ENCODE data around the gene GASK1A.

The GASK1A gene

DNA sequence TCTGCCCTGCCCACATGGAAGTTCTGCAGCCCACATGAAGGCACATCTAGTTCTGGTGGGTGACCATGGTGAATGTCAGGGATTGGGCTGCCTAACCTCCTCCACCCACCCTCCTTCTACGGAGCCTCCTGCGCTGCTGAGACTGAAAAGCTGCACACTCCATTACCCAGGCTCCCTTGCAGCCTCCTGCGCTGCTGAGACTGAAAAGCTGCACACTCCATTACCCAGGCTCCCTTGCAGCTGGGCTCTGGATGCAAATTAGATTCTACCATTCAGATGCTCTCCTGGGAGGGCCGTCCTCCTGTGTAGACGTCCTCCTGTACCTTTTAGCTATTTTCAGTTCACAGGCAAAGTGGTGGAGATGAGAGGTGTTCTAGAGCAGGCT, 94.7 kb downstream of the GASK1A start:
- ChIA-PET POLR2A (no interaction called here), CTCF (no interaction called here)
- no peak for DNase-seq (ENCODE audit: low read depth, low spot score)
- H3K4me3 ChIP-seq (ENCODE audit: low read depth, low read length) = no peak overlapping the region
- TF ChIP-seq, protein P1, sequence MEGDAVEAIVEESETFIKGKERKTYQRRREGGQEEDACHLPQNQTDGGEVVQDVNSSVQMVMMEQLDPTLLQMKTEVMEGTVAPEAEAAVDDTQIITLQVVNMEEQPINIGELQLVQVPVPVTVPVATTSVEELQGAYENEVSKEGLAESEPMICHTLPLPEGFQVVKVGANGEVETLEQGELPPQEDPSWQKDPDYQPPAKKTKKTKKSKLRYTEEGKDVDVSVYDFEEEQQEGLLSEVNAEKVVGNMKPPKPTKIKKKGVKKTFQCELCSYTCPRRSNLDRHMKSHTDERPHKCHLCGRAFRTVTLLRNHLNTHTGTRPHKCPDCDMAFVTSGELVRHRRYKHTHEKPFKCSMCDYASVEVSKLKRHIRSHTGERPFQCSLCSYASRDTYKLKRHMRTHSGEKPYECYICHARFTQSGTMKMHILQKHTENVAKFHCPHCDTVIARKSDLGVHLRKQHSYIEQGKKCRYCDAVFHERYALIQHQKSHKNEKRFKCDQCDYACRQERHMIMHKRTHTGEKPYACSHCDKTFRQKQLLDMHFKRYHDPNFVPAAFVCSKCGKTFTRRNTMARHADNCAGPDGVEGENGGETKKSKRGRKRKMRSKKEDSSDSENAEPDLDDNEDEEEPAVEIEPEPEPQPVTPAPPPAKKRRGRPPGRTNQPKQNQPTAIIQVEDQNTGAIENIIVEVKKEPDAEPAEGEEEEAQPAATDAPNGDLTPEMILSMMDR (IDR thresholded peaks at IDR 0.05; ENCODE audit: insufficient read depth, low read length, missing control alignments) = no peak

DNA sequence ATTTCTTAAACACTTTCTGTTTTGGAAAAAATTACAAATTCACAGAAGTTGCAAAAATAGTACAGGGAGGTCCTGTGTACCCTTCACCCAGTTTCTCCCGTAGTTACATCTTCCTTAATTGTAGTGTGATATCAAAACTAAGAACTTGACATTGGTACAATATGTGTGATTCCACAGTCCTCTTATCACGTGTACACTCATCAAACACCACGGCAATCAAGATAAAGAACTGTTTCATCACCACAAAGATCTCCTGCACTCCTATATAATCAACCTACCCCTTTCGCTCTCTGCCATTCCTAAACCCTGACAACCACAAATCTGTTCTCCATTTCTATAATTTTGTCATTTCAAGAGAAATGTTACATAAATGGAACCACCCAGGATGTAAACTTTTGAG, 95.4 kb downstream of the GASK1A start:
- CTCF ChIA-PET = no interaction called here
- TF ChIP-seq, protein P1 (IDR thresholded peaks at IDR 0.05; ENCODE audit: insufficient read depth, low read length, missing control alignments) = no peak
- no peak overlapping the region for H3K4me3 ChIP-seq (ENCODE audit: low read depth, low read length)
- POLR2A ChIA-PET = no interaction called here
- DNase-seq (ENCODE audit: low read depth, low spot score) = no peak

DNA sequence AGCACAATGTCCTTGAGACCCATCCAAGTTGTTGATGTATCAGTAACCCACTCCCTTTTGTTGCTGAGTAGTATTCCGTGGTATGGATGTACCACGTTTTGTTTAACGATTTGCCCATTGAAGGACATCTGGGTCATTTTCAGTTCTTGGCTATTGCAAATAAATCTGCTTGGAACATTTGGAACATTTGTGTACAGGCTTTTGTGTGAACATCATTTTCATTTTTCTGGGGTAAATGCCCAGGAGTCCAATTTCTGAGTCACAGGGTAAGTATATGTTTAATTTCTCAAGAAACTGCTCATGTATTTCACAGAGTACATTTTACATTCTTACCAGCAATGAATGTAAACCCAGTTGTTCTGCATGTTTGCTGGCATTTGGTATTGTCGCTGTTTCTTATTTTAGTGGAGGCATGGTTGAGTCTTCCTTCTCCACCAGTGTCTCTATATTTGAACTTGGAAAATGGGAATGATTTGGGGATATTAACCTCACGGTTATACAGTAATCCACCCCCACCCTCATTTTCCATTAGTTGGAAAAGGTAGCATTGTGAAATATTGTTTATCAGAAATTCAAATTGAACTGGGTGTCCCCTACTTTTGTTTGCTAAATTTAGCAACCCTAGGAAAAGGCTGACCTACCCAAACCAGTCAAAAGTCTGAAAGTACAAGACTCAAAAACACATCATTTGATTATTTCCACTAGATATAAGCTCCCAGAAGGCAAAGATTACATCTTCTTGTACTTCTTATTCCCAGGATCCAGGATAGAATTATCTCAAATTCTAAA, 96.0 kb downstream of the GASK1A start:
- no peak for DNase-seq (ENCODE audit: low read depth, low spot score)
- ChIA-PET CTCF (no interaction called here), POLR2A (no interaction called here)
- no peak overlapping the region for H3K4me3 ChIP-seq (ENCODE audit: low read depth, low read length)
- TF ChIP-seq, protein P1 (IDR thresholded peaks at IDR 0.05; ENCODE audit: insufficient read depth, low read length, missing control alignments) = no peak

DNA sequence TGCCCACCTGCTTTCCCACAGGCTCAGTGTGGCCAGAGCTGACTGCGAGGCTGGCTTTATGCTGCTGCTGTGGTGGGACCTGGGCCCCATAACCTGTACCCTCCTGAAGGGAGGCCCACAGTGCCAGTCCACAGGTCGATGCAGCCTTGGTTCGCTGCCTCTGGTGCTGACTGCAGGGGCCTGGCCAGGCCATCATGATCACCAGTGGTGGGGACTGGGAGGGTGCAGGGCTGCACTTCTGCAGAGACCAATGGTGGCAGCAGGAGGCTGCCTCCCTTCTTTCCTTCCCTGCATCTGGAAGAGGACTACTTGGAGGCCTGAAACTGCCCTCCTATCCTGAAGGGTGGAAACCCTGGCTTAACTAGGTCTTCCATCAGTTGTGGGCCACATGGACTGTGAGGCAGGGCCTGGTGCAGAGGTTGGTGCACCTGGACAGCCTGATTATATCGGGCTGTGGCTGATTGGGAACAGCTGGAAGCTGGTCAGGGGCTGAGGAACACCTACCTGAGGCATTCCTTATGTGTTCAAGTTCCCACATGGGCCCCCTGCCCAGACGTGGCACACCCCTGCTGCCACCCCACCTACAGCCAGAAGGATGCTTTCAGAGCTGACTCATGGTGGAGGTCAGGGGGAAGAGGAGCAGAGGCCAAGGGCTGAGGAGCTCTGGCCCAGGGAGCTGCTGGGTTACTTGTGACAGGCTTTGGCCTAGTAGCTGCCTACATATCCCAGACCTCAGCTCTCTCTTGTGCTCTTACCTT, 97.0 kb downstream of the GASK1A start:
- TF ChIP-seq, protein P1 (IDR thresholded peaks at IDR 0.05; ENCODE audit: insufficient read depth, low read length, missing control alignments) = no peak
- no peak for DNase-seq (ENCODE audit: low read depth, low spot score)
- ChIA-PET POLR2A (no interaction called here), CTCF (no interaction called here)
- H3K4me3 ChIP-seq (ENCODE audit: low read depth, low read length) = no peak overlapping the region

DNA sequence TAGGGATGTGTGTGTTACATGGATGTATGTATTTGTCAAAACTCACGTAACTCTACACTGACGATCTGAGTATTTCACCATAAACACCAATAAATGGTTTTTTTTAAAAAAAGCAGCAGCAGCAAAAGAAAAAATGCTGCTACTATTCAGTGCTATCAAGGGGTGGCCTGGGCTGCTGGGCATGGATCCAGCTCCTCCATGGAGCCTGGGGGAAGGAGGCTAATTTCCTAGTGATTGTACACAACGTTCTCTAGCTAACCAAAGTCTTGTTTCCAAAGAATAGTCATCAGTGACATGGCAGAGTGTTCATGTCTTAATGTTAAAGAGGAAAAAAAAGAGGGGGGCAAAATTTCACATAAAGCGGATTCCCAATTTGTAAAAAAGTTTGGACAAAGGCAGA, 97.7 kb downstream of the GASK1A start:
- POLR2A ChIA-PET = no interaction called here
- no peak overlapping the region for H3K4me3 ChIP-seq (ENCODE audit: low read depth, low read length)
- CTCF ChIA-PET = no interaction called here
- TF ChIP-seq, protein P1 (IDR thresholded peaks at IDR 0.05; ENCODE audit: insufficient read depth, low read length, missing control alignments) = no peak
- DNase-seq (ENCODE audit: low read depth, low spot score) = no peak

DNA sequence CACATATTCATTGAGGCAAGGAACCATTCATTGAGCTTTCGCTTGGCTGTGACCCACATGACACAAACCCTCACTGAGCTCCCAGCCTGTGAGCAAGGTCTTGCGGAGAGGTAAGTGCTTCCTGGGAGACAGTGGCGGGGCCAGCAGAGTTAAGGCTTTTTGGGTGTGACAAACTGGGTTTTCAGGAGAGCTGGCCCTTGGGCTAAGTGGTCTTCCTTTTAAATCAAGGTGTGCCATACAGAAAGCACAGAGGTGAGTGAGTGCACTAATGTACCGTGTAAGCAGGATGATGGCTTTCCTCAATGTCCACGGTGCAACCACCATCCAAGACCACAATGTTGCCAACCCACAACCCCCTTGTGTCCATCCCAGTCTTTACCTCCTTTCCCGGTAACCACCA, 98.2 kb downstream of the GASK1A start:
- ChIA-PET POLR2A (no interaction called here), CTCF (no interaction called here)
- TF ChIP-seq, protein P1 (IDR thresholded peaks at IDR 0.05; ENCODE audit: insufficient read depth, low read length, missing control alignments) = no peak
- no peak overlapping the region for H3K4me3 ChIP-seq (ENCODE audit: low read depth, low read length)
- DNase-seq (ENCODE audit: low read depth, low spot score) = no peak
